Measurements from ENCODE around the gene TNS3.
"Not testable (repeated sequence)": the region's sequence is repeated elsewhere in the genome, so short reads cannot be mapped to it uniquely, and the experiment has no call there.

Gene TNS3

DNA sequence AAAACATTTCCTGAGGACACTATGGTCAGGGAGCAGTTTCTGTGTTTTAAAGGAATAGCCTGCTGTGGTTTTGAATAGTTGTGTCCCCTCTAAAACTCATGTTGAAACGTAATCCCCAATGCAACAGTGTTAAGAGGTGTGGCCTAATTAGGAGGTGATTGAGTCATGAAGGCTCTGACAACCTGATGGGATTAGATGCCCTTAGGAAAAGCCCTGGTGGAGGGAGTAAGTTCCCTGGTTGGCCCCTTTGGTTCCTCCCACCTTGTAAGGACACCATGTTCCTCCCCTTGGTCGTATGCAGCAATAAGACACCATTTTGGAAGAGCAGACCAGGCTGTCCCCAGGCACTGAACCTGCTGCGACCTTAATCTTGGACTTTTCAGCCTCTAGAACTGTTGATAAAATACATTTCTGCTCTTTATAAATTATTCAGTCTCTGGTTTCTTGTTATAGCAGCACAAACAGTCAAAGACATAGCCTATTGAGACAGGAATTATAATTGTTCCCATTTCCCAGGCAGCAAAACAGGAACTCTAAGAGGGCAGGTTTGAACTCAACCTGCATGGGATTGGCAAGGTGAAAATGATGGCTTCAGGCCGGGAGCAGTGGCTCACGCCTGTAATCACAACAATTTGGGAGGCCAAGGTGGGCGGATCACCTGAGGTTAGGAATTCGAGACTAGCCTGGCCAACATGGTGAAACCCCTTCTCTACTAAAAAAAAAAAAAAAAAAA lies 20.5 kb upstream of the TNS3 start:
- DNase-seq: no peak

DNA sequence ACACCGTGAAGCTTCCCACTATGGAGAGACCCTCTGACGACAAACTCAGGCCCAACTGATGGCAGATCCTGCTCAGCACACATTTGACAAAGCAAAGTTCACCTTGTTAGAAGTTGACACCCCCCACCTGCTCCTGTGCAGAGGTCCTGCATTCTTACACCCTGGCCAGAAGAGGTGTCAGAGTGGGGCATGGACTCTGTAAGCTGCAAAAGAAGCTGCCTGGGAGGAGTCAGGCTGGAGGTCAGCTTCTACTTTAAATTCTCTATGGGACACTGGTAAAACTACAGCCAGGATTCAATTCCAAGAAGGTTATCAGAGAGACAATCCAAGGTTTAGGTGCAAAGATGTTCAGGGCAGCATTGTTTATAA lies 20.0 kb upstream of the TNS3 start:
- no peak for DNase-seq

DNA sequence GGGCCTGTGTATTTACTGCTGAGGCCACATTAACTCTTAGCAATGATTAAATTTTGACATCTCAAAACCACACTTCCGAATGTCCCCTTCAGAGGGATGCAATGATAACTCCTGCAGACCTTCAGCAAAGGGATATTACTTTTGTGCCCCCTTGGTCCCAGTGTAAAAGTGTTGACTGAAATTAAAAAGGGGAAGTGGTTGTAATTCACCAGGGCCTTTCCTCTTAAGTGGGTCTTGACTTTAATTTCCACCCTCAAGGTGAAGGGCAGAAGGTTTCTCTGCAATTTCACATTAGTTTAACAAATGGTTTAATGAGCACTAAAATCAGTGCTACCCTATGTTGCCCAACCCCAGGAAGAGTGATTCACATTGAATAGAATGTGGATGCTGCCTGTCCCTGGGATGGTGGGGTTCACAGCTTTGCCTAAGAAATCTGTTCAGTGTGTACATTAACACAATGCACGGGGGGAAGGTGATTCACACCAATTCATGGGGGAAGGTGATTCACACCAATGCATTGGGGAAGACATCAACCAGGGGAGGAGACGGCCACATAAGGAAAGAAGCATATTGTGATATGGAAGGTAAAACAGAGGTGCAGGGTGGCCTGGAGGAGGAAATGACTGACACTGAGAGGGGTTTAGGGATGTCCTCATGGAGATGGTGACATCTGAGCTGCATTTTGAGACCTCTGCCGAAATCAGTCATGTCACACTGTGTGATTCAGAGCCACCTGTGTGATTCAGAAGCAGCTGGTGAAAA lies 19.4 kb upstream of the TNS3 start:
- no peak for DNase-seq

DNA sequence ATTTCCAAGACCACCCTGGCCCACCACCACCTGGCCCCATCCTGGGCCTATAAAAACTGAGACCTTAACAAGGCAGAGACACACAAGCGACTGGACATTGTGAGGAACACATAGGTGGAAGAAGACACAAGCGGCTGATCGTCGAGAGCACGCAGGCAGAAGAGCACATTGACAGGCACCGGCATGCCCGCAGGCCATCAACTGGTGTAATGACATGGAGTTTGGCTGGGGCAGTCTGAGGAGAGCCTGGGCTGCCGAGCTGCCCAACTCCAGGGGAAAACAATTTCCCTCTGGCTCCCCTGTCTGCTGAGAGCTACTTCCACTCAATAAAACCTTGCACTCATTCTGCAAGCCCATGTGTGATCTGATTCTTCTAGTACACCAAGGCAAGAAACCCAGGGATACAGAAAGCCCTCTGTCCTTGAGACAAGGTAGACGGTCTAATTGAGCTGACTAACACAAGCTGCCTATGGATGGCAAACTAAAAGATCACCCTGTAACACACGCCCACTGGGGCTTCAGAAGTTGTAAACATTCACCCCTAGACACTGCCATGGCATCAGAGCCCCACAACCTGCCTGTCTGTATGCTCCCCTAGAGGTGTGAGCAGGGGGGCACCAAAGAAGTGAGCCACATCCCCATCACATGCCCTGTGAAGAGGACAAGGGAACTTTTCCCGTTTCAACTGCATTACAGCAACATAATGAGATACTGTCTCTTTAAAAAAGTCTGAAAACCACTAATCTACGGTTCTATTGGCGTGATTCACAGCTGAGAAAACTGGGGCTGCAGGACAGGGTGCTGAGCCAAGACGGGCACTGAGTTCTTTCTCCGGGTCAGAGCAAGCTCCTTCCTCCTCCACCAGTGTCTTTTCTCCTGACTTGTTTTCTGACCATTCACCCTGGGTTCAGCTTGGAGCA lies 18.5 kb upstream of the TNS3 start:
- DNase-seq: no peak

DNA sequence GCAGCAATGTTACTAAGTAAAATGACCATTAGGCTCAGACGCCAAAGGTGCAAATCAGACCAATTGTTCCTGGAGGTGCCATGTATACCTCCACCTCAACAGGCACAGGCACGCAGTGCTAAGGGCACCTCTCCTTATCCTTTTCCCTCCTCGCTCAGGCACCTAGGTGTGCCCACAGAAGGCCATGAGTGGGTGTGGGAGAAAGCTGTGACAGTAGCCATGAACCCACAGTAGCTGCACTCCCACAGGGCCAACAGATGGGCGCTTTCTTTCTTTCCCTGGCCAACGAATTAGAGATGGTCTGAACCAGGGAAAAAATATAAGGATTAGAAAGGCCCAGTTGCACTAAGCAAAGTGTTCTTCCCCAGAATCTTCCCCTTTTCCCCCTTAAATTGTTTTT lies 15.5 kb upstream of the TNS3 start:
- DNase-seq: no peak

DNA sequence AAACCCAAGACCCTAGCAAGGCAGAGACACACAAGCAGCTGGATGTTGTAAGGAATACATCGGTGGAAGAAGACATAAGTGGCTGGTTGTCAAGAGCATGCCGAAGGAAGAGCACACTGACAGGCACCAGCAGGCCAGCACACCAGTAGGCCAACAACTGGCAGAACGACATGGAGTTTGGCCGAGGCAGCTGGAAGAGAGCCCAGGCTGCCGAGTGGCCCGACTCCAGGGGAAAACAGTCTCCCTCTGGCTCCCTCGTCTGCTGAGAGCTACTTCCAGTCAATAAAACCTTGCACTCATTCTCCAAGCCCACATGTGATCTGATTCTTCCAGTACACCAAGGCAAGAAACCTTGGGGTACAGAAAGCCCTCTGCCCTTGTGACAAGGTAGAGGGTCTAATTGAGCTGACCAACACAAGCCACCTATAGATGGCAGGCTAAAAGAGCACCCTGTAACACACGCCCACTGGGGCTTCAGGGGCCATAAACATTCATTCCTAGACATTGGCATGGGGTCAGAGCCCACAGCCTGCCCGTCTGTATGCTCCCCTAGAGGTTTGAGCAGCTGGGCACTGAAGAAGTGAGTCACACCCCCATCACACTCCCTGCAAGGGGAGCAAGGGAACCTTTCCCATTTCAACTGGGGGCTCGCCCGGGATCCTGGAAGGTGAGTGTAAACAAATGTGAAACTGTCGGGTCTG lies 14.7 kb upstream of the TNS3 start:
- DNase-seq: peak in 1 of 2 donors; percentile 45

DNA sequence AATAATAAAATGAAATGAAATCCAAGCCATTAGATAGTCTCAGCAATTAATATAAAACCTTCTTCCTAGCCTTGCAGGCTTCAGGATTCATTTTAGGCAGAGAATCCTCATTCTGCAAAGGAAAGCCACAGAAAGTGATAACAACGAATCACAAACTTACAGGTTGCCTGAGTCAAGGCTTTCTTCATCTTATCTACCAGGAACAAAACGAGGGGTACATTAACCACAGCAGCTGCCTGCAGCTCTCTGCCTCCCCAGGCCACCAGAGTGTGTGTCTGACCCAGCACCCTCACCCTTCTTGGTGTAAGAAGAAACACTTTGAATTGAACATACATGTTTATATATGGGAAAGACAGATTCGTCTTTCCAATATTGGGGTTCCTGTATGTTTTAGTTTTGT lies 12.5 kb upstream of the TNS3 start:
- DNase-seq: no peak

DNA sequence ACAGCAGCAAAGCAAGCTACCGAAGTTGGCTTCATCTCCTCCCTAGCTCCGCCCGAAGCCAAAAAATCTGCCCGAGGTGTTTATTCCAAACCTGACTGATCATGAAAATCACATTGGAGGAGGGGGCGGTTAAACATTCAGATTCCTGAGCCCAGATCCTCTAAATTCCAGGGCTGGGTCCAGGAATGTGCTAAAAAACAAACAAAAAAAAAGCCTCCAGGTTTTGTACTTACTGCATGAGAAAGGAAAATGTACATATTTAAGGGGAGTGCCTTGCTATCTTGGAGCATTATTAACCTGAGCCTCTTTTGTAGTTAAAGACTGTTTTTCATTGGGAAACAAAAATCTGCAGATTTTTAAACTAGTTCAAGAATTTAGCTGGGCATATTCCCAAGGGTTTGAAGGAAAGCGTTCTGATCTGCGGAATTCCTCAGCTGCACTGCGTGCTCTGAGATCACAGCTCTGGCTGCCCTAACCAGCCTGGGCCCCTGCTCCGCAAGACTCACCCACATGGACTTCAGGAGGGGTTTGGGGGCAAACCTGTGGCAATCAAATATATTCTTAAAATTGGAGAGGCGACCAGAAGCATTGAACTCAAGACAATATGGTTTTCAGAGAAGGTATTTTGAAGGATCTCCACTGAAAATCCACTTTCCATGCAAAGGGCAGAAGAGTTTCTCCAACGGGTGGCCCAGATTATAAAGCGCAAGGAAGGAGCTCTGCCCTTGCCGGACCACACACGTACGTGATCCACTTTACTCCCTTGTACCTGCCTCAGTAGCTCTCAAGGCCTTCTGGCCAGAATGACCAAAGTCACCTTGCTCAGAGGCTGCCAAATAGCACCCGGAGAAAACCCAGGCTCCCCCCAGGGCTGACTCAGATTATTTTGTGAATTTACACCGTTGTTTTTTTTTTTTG lies 10.0 kb upstream of the TNS3 start:
- DNase-seq: no peak

DNA sequence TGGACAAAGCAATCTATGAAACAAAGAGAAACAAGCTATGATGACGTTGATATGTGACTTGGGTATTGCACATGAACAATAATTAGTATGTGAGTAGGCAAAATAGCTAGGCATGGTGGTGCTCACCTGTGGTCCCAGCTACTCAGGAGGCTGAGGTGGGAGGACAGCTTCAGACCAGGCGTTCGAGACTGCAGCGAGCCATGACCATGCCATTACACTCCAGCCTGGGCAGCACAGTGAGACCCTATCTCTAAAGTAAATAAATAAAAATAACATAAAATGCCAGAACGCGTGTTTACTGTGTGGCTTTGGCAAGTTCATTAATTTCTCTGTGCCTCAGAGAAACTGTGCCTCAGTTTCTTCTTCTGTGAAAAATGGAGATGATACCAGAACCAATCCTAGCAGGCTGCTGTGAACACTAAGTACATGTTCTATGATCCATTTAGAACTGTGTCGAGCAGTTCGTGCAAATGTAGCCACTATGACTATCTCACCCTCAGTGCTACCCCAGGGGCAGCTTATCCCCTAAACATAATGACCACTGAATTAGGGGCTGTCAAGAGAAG lies 9.3 kb upstream of the TNS3 start:
- no peak for DNase-seq

DNA sequence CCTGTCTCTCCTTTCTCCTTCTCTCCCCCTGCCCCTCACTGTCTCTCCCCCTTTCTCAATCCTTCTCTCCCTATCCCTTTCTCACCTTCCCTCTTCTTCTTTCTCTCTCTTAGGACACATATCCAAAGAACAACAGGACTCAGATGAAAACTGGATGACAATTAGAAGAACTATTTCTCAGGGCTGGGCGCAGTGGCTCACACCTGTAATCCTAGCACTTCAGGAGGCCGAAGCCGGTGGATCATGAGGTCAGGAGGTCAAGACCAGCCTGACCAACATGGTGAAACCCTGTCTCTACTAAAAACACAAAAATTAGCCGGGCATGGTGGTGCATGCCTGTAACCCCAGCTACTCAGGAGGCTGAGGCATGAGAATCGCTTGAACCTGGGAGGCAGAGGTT lies 8.3 kb upstream of the TNS3 start:
- DNase-seq: not testable (repeated sequence)

DNA sequence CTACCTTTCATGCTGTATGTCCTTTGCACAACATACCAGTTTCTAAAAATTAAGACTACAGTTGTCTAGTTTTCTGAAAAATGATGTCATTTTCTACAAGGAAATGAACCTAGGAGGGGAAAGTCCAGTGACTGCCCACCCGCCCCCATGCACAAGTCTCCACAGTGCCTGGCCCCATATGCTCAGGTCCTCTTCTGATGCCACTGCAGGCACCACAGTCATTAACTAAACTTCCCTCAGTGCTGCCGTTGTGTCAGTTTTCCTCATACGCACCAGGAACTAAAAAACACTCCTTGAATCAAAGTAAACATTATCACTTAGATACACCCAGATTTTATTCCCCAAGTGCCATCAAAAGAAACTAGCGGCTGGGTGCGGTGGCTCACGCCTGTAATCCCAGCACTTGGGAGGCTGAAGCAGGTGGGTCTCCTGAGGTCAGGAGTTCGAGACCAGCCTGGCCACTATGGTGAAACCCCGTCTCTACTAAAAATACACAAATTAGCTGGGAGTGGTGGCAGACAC lies 6.9 kb upstream of the TNS3 start:
- no peak for DNase-seq

DNA sequence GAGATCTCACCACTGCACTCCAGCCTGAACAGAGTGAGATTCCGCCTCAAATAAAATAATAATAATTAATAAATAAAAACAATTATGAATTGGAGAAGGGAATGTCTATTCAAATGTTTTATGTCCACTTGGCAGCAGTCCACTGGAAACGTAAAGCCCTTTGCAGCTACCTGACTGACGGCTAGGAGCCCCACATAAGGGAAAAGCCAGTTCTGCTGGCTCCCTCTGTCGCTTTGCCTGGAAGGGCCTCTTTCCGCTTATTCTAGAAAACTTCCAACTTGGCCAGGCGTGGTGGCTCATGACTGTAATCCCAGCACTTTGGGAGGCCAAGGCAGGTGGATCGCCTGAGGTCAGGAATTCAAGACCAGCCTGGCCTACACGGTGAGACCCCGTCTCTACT lies 6.1 kb upstream of the TNS3 start:
- no peak for DNase-seq

DNA sequence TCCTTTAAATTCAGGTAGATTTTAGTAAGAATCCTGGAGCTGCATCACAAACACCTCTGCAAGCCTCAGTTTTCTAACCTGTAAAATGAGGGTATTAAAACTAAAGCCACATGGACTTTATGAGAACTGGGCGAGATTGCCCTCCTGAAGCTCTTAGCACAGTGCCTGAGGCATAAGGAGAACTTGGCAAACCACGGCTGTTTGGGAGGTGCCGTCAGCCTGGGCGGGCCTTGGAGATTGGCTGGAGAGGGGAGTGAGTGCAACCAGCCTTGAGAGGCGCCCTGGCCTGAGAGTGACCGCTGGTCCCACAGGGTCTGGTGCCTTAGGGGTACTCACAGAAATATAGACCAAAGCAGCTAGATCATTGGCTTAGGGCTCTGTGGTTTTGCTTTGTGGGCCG lies 5.4 kb upstream of the TNS3 start:
- DNase-seq: no peak

DNA sequence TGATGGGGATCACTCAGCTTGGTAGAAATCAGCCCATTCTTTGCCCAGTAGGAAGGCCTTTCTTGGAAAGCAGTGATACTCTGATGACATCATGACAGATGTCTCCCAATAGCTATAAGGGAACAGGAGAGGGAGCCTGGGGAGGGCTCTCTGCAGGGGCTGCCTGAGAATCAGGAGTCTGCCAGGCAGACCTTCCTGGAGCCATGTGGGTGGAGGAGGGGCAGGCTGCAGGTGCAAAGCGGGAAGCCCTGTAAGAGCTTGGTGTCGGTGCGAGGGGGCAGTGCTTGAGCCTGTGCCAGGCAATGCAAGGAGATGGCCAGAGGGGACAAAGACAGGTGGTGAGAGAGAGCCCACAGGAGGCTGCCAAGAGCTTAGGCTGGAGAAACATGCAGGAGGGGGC lies 5.0 kb upstream of the TNS3 start:
- no peak for DNase-seq

DNA sequence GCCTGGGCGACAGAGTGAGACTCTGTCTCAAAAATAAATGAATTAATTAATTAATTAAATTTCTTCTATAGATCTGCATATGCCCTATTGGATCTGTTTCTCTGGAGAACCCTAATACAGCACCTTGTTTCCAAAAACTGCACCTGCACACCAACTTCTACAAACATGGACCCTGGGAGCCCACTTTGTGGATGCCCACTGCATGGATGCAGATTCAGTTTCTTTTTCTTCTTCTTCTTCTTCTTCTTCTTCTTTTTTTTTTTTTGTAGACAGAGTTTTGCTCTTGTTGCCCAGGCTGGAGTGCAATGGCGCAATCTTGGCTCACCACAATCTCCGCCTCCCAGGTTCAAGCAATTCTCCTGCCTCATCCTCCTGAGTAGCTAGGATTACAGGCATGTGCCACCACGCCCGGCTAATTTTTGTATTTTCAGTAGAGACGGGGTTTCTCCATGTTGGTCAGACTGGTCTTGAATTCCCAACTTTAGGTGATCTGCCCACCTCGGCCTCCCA lies 4.3 kb upstream of the TNS3 start:
- not testable (repeated sequence) for DNase-seq

DNA sequence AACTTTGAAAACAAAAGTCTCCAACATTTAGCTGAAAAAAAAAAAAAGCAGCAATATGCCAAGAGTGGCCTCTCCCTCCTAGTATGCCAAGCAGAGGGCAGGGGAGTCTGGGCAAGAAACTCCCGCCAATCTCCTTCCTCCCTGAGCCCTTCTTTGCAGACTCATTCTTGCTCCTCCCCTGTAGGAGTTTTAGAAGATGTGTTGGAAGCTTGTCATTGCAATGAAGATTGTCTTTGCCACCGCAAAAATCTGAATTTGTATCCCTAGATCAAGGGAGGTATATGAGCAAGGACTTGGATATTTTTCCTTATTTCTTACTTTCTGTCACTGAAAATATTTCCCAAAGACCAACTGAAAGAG lies 2.6 kb upstream of the TNS3 start:
- DNase-seq: no peak

DNA sequence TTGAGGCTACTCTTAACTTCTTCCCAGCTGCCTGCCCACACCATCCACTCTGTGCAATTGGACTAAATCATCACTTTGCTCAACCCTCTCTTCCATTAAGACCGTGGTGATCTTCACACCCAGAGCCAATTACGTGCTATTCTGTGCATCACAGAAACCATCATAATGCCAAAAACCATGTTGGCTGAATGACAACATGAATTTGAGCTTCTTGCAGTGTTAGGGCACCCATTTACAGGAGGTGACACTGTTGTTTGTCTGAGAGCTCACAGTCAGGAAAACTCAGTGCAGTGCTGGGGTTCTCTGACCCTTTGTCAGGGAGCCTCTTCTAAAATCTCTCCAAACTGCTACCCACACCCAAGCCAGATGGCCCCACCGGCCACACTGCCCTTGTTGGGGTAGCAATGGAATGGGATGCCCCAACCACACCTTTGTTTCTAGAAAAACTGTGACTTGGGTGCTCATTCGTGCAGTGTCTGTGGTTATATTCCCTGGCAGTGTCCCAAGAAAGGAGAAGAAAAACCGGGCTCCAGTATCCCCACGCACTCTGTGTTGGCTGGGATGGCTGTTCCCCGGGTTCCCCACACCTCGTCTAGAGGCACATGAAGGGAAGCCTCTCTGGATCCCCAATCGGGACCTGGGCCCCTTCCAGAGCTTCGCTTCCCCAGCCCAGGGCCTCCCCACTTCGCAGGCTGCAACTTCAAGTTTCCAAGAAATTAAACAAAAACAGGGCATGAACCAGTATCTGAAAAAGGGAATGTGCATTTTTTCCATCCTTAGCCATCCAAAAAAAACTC lies 2.0 kb upstream of the TNS3 start:
- no peak for DNase-seq

DNA sequence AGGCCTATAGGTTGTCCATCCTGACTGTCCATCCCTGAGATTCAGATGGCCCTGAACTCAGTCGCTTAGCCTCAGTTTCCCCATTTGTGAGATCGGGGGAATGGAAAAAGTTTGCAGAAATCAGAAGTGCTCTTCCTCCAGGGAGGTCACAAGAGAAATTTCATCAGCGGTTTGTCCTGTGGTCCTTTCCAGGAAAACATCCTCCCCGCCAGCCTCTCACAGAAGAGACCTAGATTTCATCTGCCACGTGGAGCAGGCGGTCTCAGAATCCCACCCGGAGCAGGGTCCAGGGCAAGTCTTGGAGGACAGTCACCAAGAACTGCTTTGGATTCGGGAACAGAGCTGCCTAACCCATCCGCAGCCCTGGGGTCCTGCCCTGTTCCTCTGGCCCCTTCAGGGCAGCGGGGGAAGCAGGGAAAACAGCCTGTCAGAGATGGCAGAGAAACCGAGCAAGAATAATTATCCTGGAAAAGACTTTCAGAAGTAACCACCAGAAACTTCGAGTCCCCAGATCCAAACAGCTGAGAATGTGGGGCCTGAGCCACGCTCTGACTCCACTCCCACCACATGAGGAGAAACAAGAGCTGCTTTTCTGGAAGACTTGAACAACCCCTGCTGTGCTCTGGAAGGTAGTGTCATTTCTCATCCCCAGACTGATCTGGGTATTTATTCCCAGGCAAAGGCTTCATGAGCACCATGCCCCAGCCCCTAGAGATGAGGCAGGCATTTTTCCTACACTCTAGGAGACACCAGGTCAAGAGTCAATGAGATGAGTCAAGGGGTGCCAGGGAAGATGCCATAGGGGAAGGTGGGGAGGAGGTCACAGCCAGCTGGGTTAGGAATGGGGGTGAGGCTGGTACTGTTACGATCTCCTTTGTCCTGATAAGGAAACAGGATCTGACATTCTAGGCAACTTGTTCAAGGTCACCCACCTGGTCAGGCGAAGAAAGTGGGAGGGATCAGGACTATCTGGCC lies 1.1 kb upstream of the TNS3 start:
- DNase-seq: no peak

DNA sequence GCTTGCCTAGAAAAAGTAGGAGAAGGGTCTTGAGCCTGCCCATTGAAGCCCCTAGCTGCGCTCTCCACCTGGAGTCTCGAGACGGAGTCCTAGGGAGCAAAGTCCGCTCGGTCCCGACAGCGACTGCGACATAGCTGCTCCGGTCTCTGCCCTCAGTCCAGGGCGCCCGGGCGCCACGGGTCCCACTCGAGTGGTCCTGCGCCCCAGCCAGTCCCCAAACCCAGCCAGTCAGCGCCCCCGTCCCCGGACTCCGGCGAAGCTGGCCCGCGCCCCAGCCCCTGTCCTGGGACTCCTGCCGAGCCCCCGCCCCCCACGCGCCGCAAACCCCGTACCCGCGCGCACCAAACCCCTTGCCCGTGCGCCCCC lies 490 bp downstream of the TNS3 start:
- no peak for DNase-seq
